ACHN (cell line): ENCODE data around the gene HACD1.
"Not testable (repeated sequence)": the region's sequence is repeated elsewhere in the genome, so short reads cannot be mapped to it uniquely, and the experiment has no call there.

ENCODE experiments used
- DNase-seq: peaks from one replicate; pipeline ENCODE4 v3.0.0-alpha.2; 2015
- in situ Hi-C: cut with HindIII; loops from 2 replicates; pipeline ENCODE4 v1.10.0; 2017; ENCODE audit warnings: low sequenced_read_pairs, low pct_ligation_motif_present, low pct_unique_long_range_greater_than_20kb

Gene HACD1

DNA sequence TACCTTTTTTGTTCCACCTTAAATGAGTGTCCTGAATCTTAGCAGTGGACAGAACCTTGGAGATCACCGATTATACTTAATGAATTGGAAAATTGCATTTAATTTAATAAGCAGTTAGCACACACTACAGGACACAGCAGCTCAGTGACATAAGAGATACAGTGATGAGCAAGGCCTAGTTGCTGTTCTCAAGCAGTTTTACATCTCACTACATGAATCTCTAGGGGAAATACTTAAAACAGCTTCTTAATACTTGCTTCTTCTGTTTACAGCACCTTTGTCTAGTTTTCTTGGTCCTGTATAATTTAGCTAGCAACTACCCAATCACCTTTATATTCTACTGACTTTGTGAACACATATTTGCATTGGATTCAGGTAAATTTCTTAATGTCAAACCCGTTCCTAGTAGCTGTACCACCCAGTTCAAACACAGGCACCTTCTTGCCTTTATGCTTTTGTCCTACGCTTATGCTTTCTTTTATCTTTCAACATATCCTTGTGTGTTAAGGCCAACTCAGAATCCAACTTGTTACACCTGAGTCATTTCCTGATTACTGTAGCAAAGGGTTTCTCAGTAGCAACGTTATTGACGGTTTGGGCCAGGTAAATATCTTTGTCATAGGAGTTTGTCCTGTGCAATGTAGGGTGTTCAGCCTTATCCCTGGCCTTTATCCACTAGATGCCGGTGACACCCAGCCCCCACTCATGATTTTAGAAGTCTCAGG is 28.6 kb upstream of the HACD1 start:
- DNase-seq: no peak

DNA sequence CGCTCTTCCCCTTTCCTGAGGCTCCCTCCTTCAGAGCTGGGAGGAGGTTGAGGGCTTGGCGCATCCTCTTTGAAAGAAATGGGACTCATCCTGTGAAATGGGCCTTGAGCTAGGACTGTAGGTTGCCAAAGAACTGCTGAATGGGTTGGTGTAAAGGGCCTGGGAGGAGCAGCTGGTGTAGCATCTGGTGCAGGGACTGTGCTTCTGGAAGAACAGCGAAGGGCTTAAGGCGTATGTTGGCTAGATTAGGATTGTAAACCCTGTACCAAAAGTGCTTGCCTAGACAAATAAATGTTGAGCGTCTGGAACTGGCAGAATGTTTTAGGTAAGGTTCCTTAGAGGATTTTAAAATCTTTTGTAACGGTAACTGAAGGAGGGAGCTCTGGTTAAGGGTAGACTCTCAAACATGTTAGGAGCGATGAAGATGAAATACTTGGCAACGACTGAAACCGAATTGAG is 27.3 kb upstream of the HACD1 start:
- in situ Hi-C loops: no loop called here
- DNase-seq: peak; percentile 27

More for the DNA sequence above, 28.6 kb upstream of the HACD1 start:
- in situ Hi-C loops: no loop called here

DNA sequence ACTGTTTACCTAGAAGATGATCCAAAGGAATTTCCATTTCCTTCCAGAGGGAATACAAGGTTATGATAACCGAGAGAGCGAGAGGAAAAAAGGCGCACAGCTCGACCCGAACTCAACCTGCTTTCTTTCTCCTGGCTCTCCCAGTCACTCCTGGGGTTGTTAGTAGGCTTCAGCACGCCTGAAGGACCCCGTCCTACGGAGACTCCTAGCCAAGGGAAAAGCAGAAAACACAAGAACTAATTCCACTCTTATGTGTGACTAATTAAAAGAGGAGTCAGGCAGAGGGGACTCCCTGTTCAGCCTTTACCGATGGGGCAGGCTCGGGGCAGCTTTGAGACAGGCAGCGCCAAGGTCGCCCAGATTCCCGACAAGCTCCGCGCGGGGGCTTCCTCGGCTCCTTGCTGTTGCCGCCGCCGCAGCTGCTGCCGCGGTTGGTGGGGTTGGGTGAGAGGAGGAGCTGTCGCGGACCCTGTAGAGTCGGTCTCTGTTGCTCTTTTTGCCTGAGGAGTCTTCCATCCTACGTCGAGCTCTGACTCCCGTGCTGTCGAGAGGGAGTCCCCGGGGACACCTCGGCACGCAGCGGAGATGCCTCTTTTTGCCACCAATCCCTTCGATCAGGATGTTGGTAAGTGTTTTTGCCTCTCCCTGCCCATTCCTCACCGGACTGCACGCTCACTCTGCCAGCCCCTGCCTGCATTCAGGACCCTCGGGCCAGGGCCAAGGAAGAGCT is 26.7 kb upstream of the HACD1 start, which contains the start of gene STAM:
STAM (plus strand) TSS at position 397 of the 730 bp plus-strand sequence; CDS start at position 586, 189 bp downstream.
- in situ Hi-C loops: no loop called here
- DNase-seq: peak; percentile 89

DNA sequence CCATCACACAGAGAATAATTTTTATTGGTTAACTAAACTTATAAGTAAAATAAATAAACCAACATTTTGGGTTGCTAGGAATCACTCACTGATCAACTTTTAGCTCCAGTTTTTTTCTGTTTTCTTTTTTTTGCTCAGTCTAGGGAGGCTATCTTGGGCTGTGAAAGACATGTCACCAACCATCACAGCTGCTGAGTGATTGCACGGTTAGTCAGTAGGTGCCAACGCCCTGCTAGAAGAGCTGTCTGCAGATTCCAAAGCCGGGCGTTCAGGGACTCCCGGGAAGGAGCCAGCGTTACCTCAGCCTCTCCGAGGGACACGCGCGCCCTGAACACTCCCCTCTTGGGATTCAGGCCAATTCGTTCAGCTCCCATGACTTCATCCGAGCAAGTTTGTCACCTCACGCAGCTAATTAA is 26.2 kb upstream of the HACD1 start:
- peak; percentile 90 for DNase-seq
- in situ Hi-C loops: no loop called here

DNA sequence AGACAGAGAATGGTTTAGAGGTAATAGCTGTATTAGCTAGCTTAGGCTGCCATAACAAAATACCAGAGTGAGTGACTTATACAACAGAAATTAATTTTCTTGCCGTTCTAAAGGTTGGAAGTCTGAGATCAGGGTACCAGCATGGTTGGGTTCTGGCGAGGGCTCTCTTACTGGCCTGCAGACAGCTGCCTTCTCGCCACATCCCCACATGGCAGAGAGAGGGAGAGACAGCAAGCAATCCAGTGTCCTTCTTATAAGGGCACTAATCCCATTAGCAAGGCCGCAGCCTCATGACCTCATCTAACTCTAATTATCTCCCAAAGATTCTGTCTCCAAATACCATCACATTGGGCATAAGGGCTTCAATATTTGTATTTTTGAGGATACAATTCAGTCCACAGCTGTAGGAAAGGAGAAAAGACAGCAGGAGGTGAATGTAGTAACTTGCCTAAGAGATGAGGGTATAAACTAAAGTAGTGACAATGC is 23.2 kb upstream of the HACD1 start:
- in situ Hi-C loops: no loop called here
- no peak for DNase-seq

DNA sequence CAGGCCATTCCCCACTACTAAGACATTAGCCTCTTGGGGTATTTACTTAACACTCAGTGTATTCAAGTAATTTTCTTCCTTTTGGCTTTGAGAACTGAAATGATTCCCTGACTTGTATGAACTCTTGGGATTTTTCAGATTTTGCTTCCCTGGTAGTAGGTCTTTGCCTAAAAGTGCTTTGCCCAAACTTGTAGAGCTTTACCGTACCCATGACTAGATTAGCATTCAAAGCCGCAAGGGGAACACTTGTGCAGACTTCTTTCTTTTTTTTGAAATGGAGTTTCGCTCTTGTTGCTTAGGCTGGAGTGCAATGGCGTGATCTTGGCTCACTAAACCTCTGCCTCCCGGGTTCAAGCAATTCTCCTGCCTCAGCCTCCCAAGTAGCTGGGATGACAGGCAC is 20.7 kb upstream of the HACD1 start:
- DNase-seq: no peak
- in situ Hi-C loops: no loop called here

DNA sequence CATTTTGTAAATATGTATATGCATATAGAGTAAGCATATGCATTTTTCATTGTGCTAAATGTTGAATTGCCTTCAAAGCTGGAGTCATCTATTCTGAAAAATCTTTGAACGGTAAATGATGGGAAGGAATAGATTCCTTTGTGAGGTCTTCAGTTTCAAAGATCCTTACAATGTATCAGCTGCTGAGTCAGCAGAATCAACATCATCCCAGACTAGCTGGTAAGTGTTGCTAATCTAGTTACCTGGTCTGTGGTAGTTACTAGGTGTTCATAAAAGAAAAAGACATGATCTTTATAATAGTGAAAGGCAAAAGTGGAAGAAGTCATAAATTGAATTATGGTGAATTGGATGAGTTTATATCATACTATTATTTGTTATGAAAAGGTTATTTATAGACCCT is 16.2 kb upstream of the HACD1 start:
- in situ Hi-C loops: no loop called here
- DNase-seq: no peak

DNA sequence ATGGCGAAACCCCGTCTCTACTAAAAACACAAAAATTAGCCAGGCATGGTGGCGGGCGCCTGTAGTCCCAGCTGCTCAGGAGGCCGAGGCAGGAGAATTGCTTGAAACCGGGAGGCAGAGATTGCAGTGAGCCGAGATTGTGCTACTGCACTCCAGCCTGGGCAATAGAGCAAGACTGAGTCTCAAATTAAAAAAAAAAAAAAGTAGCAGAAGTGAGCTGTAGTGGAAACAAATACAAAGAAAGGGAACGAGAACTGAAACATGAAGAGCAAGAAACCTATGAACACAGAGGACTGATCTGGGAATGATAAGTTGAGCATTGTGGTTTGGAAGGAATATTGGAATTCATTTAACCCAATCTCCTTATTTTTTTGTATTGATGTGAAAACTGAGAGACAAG is 15.4 kb upstream of the HACD1 start:
- DNase-seq, in situ Hi-C loops: not testable (repeated sequence)

DNA sequence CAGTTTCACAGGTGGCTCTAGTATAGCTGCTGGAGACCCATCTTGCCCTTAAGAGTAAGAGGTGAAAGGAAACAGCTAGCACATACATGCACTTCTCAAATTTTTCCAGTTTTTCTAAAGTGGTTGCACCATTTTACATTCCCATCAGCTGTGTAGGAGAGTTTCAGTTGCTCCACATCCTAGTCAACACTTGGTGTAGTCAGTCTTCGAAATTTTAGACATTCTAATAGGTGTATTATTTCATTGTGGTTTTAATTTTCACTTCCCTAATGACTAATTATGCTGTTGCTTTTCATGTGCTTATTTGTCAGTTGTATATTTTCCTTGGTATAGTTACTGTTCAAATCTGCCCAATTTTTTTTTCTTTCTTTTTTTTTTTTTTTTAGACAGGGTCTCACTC is 9.5 kb upstream of the HACD1 start:
- DNase-seq: no peak
- in situ Hi-C loops: no loop called here

DNA sequence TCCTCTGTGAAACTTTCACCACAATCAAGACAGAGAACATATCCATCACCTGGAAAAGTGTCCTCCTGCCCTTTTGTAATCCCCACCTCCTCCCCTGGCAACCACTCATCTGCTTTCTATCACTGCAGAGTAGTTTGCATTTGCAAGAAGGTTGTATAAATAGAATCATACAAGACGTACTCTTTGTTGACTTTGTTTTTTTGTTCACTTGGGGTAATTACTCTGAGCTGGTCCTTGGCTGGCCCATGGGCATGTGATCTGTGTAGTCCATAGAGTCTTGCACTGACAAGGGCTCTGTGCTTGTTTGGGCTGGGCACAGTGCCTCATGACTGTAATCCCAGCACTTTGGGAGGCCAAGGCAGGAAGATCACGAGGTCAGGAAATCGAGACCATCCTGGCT is 7.8 kb upstream of the HACD1 start:
- no peak for DNase-seq
- in situ Hi-C loops: no loop called here

DNA sequence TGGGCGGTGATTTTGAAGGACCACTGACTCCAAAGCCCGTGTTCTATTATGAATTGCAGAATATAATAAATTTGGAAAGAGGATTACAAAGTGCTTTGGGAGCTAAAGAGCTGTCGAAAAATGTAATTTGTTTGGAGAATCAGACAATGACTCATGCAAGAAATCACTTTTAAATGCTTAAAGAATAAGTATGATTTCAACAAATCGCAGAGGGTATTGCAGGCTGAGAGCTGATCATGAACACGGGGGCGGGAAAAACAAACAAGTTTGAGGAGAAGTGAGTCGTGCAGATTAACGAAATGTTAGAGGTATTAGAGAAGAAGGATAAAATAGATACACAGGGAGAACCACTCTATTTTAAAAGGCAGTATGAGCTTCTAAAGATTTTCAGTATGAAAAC is 4.9 kb upstream of the HACD1 start:
- in situ Hi-C loops: no loop called here
- no peak for DNase-seq

DNA sequence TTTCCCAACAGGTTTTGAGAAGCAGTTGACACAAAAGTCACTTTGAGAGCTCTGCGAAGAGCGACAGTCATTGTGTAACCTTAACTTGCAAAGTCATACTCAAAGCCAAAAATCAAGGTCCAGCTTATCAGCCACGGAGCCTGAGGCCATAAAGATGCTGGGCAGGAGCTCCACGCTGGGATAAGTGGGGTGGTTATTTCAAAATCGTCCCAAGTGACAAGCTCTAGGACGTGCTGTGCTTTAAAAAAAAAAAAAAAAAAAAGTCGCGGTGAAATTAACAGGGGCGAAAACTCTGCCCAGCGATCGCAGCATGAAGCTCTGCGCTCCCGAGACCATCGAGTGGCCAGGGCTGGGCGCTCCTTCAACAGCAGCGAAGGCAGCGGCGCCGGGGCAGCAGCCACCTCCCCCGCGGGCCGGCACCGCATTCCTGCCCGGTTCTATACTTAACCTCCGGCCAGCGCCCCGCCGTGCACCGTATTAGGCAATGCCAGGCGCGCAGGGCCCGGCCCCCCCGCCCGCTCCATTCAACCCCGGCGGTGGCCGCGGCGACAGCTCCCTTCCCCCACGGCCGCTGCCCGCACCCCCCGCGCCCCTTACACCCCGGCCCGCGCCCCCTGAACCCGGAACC is 657 bp downstream of the HACD1 start:
- DNase-seq: peak; percentile 73
- in situ Hi-C loops: no loop called here

DNA sequence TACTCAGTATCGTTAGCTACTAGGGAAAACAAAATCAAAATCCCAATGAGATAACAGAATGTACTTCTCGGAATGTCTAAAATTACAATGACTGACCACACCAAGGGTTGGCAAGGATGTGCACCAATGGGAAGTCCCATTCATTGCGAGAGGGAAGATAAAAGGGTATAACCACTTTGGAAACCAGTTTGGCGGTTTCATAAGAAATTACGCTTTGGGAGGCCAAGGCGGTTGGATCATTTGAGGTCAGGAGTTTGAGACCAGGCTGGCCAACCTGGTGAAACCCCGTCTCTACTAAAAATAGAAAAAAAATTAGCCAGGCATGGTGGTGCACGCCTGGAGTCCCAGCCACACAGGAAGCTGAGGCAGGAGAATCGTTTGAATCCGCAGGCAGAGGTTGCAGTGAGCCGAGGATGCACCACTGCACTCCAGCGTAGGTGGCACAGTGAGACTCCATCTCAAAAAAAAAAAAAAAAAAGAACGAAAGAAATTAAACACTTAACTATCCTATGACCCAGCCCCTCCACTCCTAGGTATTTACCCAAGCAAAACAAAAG is 7.6 kb downstream of the HACD1 start:
- in situ Hi-C loops: no loop called here
- no peak for DNase-seq

DNA sequence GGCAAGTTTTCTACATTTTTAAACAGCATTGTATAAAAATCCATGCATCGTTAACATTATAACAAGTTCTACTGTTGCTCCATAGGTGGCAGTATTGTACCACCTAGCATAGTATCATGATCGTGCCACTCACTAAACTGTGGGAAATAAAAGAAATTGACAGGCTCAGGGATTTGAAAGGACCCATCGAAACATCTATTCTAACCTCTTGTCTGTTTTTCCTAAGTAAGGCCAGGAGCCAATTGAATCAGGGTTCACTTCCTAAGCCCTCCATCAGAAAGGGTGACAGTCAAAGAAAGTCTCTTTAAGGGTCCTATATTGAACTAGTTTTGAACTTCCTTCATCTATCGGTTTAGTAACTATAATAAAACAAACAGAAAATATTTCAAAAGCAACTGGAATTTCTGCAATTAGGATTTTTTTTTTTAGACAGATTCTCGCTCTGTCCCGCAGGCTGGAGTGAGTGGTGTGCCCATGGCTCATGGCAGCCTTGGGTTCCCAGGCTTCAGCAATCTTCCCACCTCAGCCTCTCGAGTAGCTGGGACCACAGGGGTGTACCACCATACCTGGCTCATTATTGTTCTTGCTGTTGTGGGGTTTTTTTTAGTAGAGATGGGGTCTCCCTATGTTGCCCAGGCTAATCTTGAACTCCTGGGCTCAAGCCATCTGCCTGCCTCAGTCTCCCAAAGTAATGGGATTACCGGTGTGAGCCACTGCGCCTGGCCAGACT is 9.4 kb downstream of the HACD1 start:
- DNase-seq: peak; percentile 62
- in situ Hi-C loops: no loop called here

DNA sequence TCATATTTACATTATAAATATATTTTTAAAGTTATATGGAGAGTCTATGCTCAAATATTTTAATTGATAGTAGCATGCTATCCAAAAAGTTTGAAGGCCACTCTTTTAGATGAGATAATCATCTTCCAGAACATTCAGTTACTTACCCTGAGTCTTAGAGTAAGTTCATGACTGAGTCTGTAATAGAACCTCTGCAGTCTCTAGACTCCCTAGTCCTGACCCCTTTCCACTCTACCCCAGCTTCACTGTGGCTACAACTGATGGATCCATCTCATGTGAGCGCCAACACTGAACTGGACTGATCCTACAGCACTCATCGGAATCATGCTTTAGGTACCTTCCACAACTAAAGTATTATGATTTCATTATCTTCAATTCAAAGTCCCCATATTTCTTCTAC is 10.1 kb downstream of the HACD1 start:
- DNase-seq: no peak
- in situ Hi-C loops: no loop called here

DNA sequence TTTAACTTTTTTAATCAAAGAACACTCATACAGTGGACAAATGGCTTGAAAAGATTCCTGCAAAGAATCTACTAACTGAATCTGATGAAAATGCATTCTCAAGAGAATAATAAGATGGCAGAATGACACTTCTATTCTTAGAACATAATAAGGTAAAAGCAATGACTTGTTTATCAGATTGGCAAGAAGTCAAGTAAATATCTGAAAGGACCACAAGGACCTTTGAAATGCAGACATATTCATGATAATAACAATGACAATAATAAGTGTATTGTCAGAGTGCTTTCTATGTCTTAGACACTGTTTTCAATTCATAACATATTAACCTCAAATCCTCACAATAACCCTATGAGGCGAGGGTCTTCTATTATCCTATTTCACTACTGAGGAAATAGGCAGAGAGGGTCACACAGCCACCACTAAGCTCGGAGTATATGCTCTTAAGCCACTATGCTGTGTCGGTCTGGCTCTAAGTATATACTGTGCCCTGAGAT is 10.6 kb downstream of the HACD1 start:
- DNase-seq: no peak
- in situ Hi-C loops: no loop called here

DNA sequence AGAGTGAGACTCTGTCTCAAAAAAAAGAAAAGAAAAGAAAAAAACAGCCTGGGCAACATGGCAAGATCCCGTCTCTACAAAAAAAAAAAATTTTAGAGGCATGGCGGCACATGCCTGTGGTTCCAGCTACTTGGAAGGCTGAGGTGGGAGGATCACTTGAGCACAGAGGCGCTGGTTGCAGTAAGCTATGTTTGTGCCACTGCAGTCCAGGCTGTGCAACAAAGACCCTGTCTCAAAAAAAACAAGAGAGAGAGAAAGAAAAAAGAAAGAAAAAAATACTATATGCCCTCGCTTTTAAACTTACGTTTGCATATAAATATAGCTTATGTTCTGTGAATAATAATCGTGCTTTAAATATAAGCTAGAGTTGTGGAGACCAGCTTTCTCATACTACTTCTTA is 11.2 kb downstream of the HACD1 start:
- in situ Hi-C loops: no loop called here

DNA sequence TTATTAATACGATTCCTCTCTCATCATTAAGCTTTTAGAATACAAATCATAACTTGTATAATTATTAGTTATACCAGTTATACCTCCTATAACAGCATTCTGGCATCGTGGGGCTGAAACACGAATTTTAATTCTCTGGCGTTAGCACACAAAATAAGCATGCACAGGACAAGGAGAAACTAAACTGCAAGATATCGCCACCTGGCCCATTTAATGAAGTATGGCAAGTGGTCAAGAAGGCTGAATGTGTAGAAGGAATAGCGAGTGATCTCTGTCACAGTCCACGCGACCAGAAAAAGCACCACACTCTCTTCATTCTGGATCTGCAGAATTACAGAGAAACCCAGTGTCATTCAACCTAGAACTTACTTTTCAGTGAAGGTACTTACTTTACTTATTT is 18.1 kb downstream of the HACD1 start:
- DNase-seq: peak; percentile 28
- in situ Hi-C loops: no loop called here

More for the DNA sequence above, 11.2 kb downstream of the HACD1 start:
- no peak for DNase-seq
